HG03066 (cell line): ENCODE measurements around the gene HOXD10.

Experiments
- ATAC-seq: cut with Tn5 transposase; IDR thresholded peaks from one replicate; pipeline ENCODE4 v1.9.1; 2021; ENCODE audit warnings: low read depth; ENCODE audit not compliant: unreplicated experiment

HOXD10 gene

DNA sequence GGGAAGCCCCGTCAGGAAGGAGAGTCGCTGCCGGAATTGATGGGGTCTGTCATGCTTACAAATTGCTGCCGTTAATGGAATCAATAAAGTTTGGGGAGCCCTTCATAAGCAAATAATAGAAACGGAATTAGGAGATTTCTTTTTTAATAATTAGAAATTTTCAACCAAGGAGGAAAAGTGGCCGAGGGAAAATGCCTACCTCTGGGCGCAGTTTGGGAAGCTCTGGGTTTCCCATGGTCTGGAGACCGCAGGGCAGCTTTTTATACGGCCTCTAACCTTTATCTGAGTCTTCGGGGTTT lies 34.1 kb upstream of the HOXD10 start:
- no peak for ATAC-seq

DNA sequence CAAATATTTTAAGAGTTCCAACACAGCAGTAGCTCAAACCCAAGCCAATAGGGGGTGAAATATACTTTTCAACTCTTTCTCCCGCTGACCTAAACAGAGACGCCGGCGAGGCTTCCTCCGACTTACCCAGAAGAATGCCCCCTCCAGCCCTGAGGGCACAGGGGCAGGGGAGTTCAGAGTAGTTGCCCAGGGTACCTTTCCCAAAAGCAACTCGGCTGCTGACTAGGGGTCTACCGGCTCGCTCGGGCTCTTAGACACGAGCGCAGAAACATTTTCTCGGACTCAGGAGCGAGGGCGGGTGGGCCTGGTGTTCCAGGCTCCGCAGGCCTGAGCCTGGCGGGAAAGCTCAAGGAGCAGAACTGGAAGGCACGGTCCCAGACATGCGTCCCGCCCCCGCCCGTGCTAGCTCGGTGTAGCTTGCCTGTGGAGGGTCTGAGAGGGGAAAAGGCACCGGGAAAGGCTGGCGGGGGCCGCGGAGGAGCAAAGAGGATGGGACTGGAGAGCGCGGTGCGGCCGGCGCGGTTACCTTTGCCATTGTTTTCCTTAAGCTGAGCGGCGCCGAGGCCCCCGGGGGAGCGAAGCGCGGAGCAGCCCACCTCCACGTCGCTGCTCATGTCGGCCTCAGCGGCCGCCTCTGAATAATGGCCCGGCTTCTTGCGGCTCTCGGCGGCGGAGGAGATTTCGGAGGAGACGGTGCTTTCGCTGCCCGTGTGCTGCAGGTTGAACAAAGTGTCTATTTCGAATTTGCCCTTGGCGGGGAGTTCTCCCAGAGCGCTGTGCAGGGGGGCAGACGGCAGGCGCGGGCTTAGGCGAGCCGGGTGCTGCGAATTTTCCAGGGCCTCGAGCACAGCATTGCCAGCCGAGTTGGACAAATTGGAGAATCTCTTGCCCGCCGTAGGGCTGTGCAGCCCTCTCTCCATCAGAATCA lies 33.5 kb upstream of the HOXD10 start:
- no peak for ATAC-seq

DNA sequence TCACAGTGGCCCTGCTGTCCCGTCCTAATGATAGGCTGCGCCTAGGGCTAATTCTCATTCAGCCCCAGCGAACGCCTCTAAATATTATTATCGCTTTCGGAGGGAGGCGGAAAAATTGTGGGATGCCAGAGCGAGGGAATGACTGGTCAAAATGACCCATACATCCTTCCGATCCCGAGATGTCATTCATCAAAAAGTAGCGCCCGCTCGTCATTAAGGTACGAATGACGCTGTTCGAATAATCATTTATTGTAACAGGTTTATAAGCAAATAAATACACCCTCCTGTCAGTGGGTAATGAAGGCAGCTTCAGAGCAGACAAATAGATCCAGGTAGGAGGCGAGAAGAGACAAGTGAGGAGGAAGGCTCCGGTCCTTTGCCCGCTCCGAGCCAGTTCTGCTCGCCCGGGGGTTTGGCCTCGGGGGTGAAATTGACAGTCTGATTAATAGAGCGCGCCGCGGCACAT lies 32.7 kb upstream of the HOXD10 start, which contains the start of gene EVX2:
TSS of gene EVX2 (minus strand) at position 167 of the 466 bp plus-strand sequence. CDS start 186 bp downstream, outside the sequence.
- no peak for ATAC-seq

DNA sequence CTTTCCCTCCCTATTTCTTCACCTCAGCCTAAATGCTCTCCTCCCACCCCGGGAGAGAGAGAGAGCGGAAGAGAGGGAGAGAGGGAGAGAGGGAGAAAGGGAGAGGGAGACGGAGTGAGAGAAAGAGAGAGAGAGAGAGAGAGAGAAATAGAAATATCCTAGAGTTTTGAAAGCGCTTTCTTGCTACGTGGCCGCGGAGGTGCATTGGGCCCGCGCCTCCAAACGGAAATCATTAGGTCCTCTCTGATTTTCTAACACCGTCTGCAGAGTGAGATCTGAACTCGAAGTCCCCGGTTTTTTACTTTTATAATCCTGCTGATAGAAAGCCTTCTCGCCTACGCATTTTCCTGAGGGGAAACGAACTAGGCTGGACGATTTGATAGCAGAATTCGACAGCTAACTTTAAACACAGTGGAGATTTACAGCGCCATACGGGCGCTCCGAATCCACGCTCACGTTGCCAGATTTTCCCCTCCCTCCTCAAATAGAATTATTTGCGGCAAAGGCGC lies 31.9 kb upstream of the HOXD10 start:
- ATAC-seq, result no peak

DNA sequence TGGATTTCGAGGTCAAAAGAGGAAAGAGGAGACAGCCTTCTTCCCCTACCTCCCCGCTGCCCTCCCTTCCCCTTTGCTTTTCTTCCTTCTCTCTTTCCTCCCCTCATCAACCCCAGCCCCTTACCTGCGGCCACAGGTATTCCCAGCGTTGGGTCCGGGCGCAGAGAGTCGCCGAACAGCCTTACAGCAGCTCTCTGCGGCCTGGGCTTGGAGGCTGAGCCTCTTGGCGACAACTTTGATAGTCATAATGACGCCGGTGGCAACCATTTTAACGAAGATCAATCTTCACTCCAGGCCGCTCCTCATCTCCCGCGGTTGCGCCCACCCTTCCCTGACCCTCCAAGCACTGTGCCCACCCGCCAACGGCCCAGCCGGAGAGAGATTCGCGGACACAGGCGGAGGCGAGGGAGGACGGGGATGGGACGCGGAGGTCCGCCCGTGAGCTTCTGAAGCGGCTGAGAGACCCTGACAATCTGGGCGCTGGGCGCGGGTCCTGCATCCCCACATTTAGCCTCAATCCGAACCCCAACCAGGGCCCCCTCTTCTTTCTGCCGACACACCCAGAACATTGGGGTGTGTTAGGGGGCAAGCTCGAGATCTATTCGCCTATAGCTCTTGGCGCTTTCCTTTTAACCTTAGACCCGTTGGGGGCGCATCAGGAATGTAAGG lies 31.3 kb upstream of the HOXD10 start:
- ATAC-seq, result no peak

DNA sequence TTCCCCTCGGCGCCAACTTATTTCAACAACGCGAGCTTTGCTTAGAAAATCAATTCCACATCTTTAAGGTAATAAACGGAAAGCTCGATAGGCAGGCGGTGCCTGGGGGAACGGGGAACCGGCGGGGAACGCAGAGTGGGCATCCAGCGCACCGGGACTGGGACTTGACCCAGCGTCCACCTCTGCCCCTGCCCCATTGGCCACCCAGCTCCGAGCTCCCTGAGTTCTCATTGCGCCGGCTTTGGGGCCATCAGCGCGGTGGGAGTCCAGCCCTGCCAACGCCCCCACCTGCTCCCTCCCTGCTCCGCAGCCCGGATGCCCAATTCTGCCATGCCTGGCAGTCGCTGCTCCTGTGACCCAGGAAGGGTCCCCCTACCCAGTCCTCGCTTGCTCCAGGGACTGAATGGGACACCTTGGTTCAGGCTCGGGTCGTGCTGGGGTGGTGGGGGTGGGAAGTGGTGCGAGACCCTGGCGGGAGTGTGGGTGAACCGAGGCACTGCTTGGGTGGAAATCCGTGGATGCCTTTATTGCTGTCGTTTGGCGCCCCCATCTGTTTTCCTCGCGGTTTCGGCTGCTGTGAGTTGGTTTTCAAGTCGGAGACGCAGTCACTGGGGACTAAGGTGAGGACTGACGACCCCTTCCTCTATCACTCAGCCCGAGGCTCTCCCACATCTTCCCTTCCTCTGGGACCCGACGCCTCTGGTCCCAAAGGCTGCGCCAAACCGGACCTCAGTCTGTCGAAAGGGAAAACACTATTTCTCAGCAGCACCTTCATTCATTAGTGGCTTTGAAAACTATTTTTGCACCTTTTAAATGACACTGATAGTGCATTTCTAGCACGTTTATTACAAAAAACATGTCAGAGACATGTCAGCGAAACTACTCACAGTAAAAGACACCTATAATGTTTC lies 30.5 kb upstream of the HOXD10 start:
- no peak for ATAC-seq

DNA sequence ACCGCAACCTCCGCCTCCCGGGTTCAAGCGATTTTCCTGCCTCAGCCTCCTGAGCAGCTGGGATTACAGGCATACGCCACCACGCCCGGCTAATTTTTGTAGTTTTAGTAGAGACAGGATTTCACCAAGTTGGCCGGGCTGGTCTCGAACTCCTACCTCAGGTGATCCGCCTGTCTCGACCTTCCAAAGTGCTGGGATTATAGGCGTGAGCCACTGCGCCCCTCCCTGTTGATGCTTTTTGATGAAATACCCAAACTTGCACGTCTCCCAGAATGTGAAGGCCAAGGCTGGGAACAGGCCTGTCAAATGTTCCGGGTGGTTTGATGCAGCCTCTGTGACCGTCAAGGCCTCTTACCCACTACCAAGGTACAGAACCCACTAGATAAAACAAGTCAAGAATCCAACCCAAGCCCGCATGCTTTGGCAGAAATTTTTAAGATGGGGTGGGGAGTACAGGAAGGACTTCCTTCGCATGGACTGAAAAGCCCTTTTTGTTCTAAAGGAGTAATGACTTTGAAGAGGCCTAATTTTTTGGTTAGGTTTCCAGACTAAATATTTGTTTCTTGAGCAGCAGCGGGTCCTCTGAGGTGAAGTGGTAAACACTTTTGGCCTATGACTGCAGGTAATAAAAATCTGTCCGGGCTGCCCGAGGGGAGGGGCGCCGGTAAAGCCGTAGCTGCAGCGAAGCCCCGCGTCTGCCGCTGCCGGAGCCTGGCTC lies 29.1 kb upstream of the HOXD10 start:
- no peak for ATAC-seq

DNA sequence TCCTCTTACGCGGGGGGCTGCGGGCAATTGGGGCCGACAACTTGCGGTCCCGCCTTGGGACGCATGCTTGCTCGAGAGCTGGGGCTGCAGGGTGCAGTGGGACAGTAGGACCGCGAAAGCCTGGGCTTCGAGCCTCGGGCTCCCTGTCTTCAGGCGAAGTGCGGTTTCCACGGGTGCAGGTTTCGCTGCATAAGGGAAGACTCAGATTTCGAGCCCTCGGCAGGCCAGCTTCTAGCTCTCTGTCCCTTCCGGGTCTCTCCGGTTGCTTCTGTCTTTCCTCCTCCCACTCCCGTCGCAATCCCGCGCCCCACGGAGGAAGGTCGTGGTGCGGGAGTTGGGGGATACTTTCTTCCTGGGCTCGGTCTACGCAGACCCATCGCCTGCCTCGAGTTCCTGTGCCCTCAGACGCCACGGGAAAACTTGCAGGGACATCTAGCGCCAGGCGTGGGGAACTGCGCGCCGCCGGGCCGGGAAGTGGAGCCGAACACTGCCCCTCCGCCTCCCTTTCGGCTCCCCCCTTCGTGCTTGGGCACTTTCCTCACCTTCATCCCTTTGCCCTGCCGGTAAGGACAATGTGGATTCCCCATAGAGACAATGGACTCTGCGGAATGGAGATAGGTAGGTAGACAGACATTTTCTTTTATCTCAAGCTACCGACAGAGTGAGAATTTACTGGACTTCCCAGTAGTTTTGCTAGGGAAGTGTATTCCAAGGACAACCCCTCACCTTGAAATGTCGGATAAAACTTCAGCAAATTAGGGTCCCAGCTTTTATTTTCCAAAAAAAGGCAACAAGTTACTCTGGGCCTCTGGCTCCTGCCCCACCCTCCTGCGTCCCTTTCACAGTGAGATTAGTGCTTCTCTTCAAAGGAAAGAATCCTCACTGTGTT lies 28.3 kb upstream of the HOXD10 start:
- no peak for ATAC-seq

DNA sequence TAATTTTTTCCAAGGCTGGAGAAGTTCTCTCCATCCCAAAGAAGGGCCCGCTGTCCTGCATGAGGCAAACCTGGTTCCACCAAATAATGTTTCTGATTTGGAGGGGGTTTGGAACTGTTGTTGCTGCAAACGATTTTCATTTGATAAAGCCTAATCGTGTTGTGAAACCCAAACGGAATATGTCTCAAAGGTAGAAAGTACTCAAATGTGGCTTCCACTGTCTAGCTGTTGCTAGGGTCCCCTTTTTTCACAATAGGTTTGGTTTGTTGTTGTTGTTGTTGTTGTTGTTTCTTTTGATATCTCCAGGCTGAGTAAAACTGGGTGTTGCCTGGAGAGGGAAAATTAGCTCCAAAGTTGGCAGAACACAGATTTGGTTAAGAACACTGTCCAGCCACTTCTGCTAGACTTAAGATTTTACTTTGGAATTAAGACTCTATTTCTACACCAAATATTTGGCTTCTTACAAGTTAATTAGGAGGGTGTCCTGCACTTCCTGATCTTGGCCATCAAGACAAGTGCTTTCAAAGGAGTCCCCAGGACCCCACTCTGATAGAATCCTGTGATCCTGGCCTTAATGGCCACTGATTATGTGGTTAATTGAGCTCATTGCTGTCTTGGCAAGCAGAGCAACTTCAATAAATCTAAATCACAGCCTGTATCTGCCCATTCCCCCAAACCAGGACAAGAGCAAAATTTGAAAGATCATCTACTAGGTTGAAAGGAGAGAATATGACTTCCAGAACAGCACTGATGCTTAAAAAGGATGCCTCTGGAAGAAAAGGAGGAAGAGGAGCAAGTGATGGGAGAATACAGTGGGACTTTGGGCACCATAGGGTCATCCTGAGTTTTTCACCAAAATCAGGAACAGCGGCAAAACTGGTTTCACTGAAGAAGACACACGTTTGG lies 27.4 kb upstream of the HOXD10 start:
- ATAC-seq, result no peak

DNA sequence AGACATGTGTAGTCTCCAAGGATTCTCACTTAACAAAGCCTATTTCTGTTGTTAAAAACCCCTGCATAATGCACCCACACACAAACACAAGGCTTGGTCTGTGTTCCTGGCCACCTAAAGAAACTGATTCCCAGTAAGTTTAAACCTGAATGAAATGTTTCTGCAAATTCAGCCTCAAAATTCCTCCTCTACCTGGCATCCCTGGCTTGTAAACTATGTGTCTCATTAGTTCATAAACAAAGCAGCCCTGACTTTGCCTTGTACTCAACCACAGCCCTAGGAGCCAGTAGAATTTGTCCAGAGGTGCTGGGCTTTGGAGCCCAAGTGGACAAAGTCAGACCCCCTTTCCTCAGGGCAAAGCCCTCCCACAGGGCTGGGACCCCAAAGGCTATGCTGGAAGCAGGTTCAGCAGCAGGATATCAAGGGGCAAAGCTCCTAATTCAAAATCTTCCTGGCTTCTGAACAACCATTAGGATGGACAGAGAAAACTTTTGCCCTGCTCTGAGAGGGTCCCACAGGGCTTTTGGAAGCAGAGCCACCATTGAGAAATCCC lies 26.7 kb upstream of the HOXD10 start:
- no peak for ATAC-seq

DNA sequence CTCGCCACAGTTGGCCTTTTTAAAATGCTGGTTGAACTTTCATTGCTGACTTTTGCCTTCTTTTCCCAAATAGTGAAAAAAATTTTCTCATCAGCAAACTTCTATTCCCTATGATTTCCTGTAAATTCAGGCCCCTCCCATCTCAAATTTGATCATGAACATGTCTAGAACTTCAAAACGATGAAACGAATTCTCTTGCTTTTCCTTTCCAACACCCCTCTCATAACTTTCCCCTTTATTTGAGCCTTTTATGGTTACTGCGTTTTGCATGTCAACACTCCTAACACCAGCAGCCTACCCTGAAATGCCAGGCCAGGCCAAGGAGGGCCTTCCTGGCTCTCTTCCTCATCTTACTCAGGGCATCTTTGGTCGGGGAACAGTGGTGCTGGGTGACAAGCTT lies 25.7 kb upstream of the HOXD10 start:
- no peak for ATAC-seq

DNA sequence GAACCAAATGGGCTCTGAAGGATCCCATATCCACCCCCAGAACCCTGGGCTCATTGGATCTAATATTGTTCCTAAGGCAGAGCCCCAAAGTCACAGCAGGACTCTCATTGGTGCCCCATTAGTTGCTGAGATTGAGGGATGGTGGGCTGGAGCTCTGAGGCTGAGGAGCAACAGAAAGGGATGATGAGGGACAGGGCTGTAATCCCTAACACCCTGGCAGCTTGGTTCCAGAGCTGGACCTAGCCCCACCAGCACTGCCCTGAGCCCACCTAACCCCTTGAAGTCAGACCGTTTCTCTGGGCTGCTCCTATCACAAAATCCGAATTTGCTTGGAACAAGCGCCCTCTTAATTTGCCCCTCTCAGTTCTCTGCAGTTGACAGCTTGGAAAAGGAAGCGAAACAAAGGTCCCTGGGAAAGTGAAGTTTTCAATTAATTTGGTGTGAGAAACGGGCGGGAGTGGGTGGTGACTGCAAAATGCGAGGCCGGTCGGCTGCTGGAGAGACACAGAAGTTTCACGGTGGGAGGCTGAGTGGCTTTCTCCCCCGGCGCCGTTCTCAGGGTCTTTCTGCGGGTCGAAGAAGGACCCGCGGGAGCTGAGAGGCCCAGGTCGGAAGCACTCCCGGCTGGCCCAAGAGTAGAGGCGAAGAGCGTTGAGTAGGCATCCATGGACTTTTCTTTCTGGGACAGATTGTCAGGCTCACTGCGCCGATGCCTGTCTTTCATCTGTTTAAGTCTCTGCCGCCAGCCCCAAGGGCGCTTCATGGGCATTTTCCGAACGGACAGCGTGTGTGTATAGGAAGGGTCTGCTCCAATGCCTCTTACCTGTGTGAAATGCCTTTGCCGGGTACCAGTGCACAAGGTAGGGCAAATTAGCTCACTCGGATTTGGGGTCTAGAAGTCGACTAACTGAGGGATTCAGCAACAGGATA lies 25.0 kb upstream of the HOXD10 start:
- ATAC-seq, result no peak

DNA sequence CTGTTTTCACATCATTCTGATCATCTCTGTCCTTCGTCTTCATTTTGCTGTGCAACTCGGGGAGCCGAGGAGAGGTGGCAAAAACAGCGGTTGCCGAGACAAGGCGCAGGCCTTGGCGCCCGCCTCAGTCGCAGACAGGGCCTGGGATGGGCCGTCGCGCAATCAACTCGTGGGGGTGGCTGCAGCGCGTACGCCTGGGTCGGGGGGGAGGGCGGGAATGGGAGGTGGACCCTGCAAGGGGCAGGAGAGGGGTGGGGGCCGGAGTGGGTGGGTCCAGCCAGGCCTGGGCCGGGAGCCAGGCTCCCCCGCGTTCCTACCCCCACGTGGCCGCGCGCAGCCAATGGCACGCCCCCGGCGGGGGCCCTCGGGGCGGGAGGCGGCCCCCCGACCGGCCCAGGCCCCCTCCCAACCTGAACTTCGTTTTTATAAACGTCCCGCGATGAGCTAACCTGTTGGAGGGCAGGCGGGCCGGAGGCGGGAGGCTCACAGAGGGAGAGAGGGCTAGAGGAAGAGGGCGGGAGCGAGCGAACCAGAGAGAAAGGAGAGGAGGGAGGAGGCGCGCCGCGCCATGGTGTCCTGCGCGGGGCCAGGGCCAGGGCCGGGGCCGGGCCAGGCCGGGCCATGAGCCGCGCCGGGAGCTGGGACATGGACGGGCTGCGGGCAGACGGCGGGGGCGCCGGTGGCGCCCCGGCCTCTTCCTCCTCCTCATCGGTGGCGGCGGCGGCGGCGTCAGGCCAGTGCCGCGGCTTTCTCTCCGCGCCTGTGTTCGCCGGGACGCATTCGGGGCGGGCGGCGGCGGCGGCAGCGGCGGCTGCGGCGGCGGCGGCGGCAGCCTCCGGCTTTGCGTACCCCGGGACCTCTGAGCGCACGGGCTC lies 24.1 kb upstream of the HOXD10 start, which contains the start of gene HOXD13:
TSS of gene HOXD13 (plus strand) at position 452 of the 875 bp plus-strand sequence. CDS start at position 622, 170 bp downstream.
- no peak for ATAC-seq

DNA sequence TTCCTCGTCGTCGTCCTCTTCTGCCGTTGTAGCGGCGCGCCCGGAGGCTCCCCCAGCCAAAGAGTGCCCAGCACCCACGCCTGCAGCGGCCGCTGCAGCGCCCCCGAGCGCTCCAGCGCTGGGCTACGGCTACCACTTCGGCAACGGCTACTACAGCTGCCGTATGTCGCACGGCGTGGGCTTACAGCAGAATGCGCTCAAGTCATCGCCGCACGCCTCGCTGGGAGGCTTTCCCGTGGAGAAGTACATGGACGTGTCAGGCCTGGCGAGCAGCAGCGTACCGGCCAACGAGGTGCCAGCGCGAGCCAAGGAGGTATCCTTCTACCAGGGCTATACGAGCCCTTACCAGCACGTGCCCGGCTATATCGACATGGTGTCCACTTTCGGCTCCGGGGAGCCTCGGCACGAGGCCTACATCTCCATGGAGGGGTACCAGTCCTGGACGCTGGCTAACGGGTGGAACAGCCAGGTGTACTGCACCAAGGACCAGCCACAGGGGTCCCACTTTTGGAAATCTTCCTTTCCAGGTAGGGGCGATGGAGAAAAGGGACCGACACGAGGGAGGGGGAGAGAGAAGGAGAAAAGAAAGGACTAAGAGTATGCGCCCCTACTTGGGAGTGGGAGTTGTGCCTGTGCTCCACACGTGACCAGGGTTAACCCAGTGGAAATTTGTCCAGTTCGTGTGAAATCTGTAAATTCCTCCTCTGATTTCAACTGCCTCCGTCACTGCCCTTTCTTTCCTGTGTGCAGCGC lies 23.3 kb upstream of the HOXD10 start:
- no peak for ATAC-seq

DNA sequence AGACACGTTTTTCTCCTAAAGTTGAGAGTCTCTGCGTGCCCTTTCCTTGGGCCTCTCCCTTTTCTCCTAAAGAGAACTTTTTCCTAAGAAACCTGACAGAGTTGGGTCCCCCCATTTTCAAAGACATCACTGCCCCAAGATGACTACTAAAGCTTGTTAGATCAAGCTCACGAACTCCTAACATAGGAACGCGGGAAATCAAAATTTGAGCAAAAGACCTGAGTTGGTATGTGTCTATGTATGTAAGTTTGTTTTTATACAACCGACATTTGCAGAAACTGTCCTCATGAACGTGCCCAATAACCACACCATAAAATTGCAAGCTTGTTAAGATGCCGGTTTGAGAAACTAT lies 22.7 kb upstream of the HOXD10 start:
- ATAC-seq, result no peak
